HCT116 (cell line): ENCODE data around the gene PLEKHG3. TPM values are rescaled to one million over a fixed set of nuclear protein-coding genes. Genes with fewer than 3 reads are reported as not detected.

Experiments
- ATAC-seq: fragments of 200-7000 bp; cut with Tn5 transposase; 2 replicates; pipeline ENCODE4 v1.9.1; 2020; ENCODE audit warnings: mild to moderate bottlenecking, moderate library complexity
- BruUV-seq: library from RNA; stranded (reverse); fragments of 400-500 nt; replicated peaks from 2 replicates; lab custom pipeline; 2021; lab: Mats Ljungman, UMichigan
- CTCF ChIA-PET: fragments of 300-600 bp; sonication (Branson Sonifier 250); formaldehyde crosslinking; loops from one replicate; lab custom pipeline; 2021; ENCODE audit warnings: antibody characterized with exemption; lab: Charles Lee
- POLR2A ChIA-PET: fragments of 300-600, 350-600 bp; sonication (Branson Sonifier 250); formaldehyde crosslinking; loops from one replicate; lab custom pipeline; 2021; ENCODE audit warnings: antibody characterized with exemption; lab: Charles Lee
- RAD21 ChIA-PET, 2 experiments: fragments of 300-600 bp; sonication (Branson Sonifier 250); formaldehyde crosslinking; loops; one replicate each; lab custom pipeline; 2023; ENCODE audit warnings: low total read pairs in 2 of 2; ENCODE audit not compliant: uncharacterized antibody in 2 of 2, unreplicated experiment in 2 of 2, low non-redundant PET in 1 of 2; lab: Charles Lee
- DNase-seq: peaks from one replicate; pipeline ENCODE4 v3.0.0-alpha.2; 2010; ENCODE audit warnings: low read depth, low spot score
- H2AFZ ChIP-seq: fragments of 200-600 bp; shearing (Covaris generic), sonication (generic); 2 replicates; pipeline ENCODE4 v1.6.1; 2017; ENCODE audit warnings: low read depth, mixed run types, mixed read lengths, antibody characterized with exemption, low read length; ENCODE audit not compliant: poor library complexity, severe bottlenecking
- H3K27ac ChIP-seq: 2 replicates; pipeline ENCODE4 v1.5.1; 2012; ENCODE audit warnings: low read depth, low read length
- H3K27me3 ChIP-seq: fragments of 200-600 bp; sonication (generic); 2 replicates; pipeline ENCODE4 v1.6.1; 2016; ENCODE audit warnings: mixed run types, low read length, mixed read lengths; ENCODE audit not compliant: insufficient read depth
- H3K36me3 ChIP-seq, 2 experiments: fragments of 200-500 bp in 1 of 2; fragments of 200-600 bp in 1 of 2; sonication (Bioruptor generic) in 1 of 2; sonication (generic) in 1 of 2; 2 replicates each; pipeline versions ENCODE4 v1.5.1 to v1.6.1; 2014 to 2016; ENCODE audit warnings: low read length in 2 of 2, inconsistent platforms in 1 of 2, mixed read lengths in 1 of 2, mixed run types in 1 of 2; ENCODE audit not compliant: insufficient read depth in 2 of 2, control insufficient read depth in 1 of 2
- H3K4me1 ChIP-seq, 2 experiments: fragments of 200-600 bp in 1 of 2; sonication (generic) in 1 of 2; 2 replicates each; pipeline versions ENCODE4 v1.5.1 to v1.6.1; 2012 to 2017; ENCODE audit warnings: low read length in 2 of 2, inconsistent platforms in 1 of 2, mild to moderate bottlenecking in 1 of 2, mixed read lengths in 1 of 2, mixed run types in 1 of 2, moderate library complexity in 1 of 2; ENCODE audit not compliant: insufficient read depth in 2 of 2, control insufficient read depth in 1 of 2
- H3K4me2 ChIP-seq: fragments of 200-600 bp; sonication (generic); 2 replicates; pipeline ENCODE4 v1.6.1; 2017; ENCODE audit warnings: mixed run types, low read length, mixed read lengths
- H3K4me3 ChIP-seq, 2 experiments: fragments of 200-600 bp in 1 of 2; sonication (generic) in 1 of 2; replicated peaks in 1 of 2; 2 replicates each; pipeline ENCODE4 v1.5.1; 2011 to 2016; ENCODE audit warnings: low read length in 2 of 2, control low read depth in 1 of 2, low read depth in 1 of 2, mild to moderate bottlenecking in 1 of 2, mixed read lengths in 1 of 2, mixed run types in 1 of 2
- H3K79me2 ChIP-seq: fragments of 200-600 bp; sonication (generic); 2 replicates; pipeline ENCODE4 v1.6.1; 2017; ENCODE audit warnings: mild to moderate bottlenecking, mixed run types, low read length, moderate library complexity, mixed read lengths; ENCODE audit not compliant: insufficient read depth
- H3K9ac ChIP-seq: fragments of 200-600 bp; sonication (generic); 2 replicates; pipeline ENCODE4 v1.6.1; 2016; ENCODE audit warnings: low read length, mixed read lengths
- H3K9me2 ChIP-seq: fragments of 200-600 bp; sonication (generic), shearing (Covaris generic); 2 replicates; pipeline ENCODE4 v1.6.1; 2017; ENCODE audit warnings: mixed run types, mild to moderate bottlenecking, moderate library complexity; ENCODE audit not compliant: insufficient read depth
- H3K9me3 ChIP-seq, 2 experiments: fragments of 200-500 bp in 1 of 2; fragments of 200-600 bp in 1 of 2; sonication (Bioruptor generic) in 1 of 2; sonication (generic) in 1 of 2; 2 replicates each; pipeline ENCODE4 v1.6.1; 2014 to 2017; ENCODE audit warnings: low read length in 2 of 2, mixed read lengths in 2 of 2, inconsistent platforms in 1 of 2, low read depth in 1 of 2, mild to moderate bottlenecking in 1 of 2, mixed run types in 1 of 2, moderate library complexity in 1 of 2; ENCODE audit not compliant: control insufficient read depth in 1 of 2, insufficient read depth in 1 of 2
- H4K20me1 ChIP-seq: fragments of 200-600 bp; sonication (generic), shearing (Covaris generic); 2 replicates; pipeline ENCODE4 v1.6.1; 2017; ENCODE audit warnings: mixed run types, mild to moderate bottlenecking, moderate library complexity; ENCODE audit not compliant: insufficient read depth
- EZH2phosphoT487 ChIP-seq: fragments of 200-600 bp; IDR thresholded peaks from 2 replicates; pipeline ENCODE4 v1.6.1; 2018; ENCODE audit warnings: antibody characterized with exemption, borderline replicate concordance
- JUND ChIP-seq: IDR thresholded peaks from 2 replicates; pipeline ENCODE4 v1.6.1; 2012
- POLR2A ChIP-seq: IDR thresholded peaks from 2 replicates; pipeline ENCODE4 v1.7.0; 2011; ENCODE audit warnings: borderline replicate concordance; ENCODE audit not compliant: insufficient read depth, insufficient read length; ENCODE audit errors: extremely low read depth
- POLR2AphosphoS5 ChIP-seq: IDR thresholded peaks from 2 replicates; pipeline ENCODE4 v1.6.1; 2011; ENCODE audit warnings: mild to moderate bottlenecking, low read depth, low read length, moderate library complexity
- SP1 ChIP-seq: IDR thresholded peaks from 2 replicates; pipeline ENCODE4 v1.6.1; 2012; ENCODE audit warnings: low read depth
- TCF7L2 ChIP-seq: IDR thresholded peaks from 2 replicates; pipeline ENCODE4 v1.7.0; 2011; ENCODE audit warnings: borderline replicate concordance, inconsistent platforms; ENCODE audit not compliant: insufficient read depth, insufficient read length; ENCODE audit errors: extremely low read depth
- ZFX ChIP-seq: fragments of 450-650 bp; IDR thresholded peaks from 2 replicates; pipeline ENCODE4 v1.6.1; 2017
- intact Hi-C: fragments of 100-400 bp; cut with micrococcal nuclease; formaldehyde crosslinking; loops from 2 replicates; pipeline ENCODE4 v1.10.0; 2022
- total RNA-seq: library from RNA; stranded (reverse); gene quantifications from one replicate; pipeline ENCODE4 v1.2.1, GENCODE V29; 2021; ENCODE audit not compliant: unreplicated experiment
- TF ChIP-seq, protein P1 (sequence below): IDR thresholded peaks from 2 replicates; pipeline ENCODE4 v1.6.1; 2012; ENCODE audit warnings: low read depth
- TF ChIP-seq, protein P2 (sequence below): IDR thresholded peaks from 2 replicates; pipeline ENCODE4 v1.6.1; 2011; ENCODE audit warnings: mild to moderate bottlenecking, low read length, moderate library complexity; ENCODE audit not compliant: insufficient replicate concordance; ENCODE audit errors: extremely low read depth

Gene PLEKHG3
- total RNA-seq, 1 experiment from 2014 or later = 55.6 TPM

DNA sequence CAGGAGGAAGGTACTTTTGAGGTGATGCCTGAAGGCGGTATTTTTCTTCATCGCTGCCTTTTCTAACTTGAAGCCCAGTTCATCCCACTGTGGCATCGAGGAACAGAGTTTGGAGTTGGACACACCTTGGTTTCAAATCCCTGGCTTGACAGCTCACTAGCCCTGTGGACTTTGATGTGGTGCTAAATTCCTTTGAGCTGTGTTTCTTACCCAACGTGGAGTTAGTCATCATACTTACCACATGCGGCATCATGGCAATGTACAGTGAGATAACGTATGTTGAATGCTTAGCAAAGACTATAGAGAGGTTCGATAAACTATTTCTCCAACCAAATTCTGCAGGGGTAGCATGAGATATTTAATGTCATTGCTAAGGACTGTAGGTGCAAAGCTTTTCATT is 3.4 kb downstream of the PLEKHG3 start:
- Histone ChIP-seq H3K79me2 (peaks cover 81% of the 10 kb centered on the region), H2AFZ (no peak overlapping the region), H3K4me3 (peak overlapping the region in 1 of 2 experiments; percentile 27; a peak in 2 of 4 replicates), H3K27ac (peak overlapping the region; percentile 18; the same call in 1 of the 2 replicates), H3K4me1 (peaks cover 47 to 58% of the 10 kb centered on the region in 2 experiments), H3K36me3 (no peaks in the 10 kb centered on the region), H3K9me3 (no peaks in the 10 kb centered on the region), H3K9ac (peak overlapping the region; percentile 91), H3K9me2 (no peaks in the 10 kb centered on the region), H3K4me2 (peak overlapping the region; percentile 83), H3K27me3 (no peaks in the 10 kb centered on the region), H4K20me1 (0 out of 2 replicates have a peak, but pooled peaks cover 5% of the 10 kb centered on the region)
- BruUV-seq = no TSS peak
- intact Hi-C loops = no loop called here
- DNase-seq (peak; percentile 78), ATAC-seq (peak; percentile 36)
- POLR2A ChIA-PET = interaction anchor here (2.2 to 3.6 kb wide), 2 partner anchors 9 to 13 kb away, joined by 6 to 12 read pairs; no protein-coding TSS in a partner anchor
- no peak for TF ChIP-seq SP1
- TF ChIP-seq, protein P1, sequence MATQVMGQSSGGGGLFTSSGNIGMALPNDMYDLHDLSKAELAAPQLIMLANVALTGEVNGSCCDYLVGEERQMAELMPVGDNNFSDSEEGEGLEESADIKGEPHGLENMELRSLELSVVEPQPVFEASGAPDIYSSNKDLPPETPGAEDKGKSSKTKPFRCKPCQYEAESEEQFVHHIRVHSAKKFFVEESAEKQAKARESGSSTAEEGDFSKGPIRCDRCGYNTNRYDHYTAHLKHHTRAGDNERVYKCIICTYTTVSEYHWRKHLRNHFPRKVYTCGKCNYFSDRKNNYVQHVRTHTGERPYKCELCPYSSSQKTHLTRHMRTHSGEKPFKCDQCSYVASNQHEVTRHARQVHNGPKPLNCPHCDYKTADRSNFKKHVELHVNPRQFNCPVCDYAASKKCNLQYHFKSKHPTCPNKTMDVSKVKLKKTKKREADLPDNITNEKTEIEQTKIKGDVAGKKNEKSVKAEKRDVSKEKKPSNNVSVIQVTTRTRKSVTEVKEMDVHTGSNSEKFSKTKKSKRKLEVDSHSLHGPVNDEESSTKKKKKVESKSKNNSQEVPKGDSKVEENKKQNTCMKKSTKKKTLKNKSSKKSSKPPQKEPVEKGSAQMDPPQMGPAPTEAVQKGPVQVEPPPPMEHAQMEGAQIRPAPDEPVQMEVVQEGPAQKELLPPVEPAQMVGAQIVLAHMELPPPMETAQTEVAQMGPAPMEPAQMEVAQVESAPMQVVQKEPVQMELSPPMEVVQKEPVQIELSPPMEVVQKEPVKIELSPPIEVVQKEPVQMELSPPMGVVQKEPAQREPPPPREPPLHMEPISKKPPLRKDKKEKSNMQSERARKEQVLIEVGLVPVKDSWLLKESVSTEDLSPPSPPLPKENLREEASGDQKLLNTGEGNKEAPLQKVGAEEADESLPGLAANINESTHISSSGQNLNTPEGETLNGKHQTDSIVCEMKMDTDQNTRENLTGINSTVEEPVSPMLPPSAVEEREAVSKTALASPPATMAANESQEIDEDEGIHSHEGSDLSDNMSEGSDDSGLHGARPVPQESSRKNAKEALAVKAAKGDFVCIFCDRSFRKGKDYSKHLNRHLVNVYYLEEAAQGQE = no peak
- TF ChIP-seq, protein P2, sequence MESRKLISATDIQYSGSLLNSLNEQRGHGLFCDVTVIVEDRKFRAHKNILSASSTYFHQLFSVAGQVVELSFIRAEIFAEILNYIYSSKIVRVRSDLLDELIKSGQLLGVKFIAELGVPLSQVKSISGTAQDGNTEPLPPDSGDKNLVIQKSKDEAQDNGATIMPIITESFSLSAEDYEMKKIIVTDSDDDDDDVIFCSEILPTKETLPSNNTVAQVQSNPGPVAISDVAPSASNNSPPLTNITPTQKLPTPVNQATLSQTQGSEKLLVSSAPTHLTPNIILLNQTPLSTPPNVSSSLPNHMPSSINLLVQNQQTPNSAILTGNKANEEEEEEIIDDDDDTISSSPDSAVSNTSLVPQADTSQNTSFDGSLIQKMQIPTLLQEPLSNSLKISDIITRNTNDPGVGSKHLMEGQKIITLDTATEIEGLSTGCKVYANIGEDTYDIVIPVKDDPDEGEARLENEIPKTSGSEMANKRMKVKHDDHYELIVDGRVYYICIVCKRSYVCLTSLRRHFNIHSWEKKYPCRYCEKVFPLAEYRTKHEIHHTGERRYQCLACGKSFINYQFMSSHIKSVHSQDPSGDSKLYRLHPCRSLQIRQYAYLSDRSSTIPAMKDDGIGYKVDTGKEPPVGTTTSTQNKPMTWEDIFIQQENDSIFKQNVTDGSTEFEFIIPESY = no peak
- no peak for TF ChIP-seq JUND
- TF ChIP-seq EZH2phosphoT487 = no peak
- peak; percentile 86 for TF ChIP-seq TCF7L2
- TF ChIP-seq POLR2A = no peak
- TF ChIP-seq POLR2AphosphoS5 = peak; percentile 34; the same call in 1 of the 2 replicates
- TF ChIP-seq ZFX = no peak
- CTCF ChIA-PET = interaction anchor here (2.0 kb wide), 1 partner anchor 57 kb away, joined by 6 read pairs; no protein-coding TSS in a partner anchor
- RAD21 ChIA-PET = no interaction called here
